EL (cell line): Measurements from ENCODE around the gene JRKL.
"Not testable (repeated sequence)": the region's sequence is repeated elsewhere in the genome, so short reads cannot be mapped to it uniquely, and the experiment has no call there.

Source experiments
- DNase-seq: peaks from one replicate; pipeline ENCODE4 v3.0.0-alpha.2; 2016

The JRKL gene

DNA sequence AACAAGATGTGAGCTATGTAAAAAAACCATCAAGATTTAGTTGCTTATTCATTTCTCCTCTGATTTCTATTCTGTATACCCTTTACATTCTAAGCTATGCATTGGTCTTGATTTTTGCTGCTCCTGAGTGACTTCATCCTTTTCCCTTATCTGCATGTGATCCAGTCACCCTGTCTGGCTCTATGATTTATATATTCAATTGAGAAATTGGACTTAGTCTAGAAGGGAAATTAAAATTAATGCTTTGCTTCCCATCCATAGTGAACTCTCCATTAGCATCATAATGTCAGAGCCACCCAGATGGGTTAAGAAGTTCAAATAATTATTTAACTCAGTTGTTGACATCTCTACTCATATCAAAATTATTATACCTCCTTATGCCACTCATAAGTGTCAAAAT, 5.0 kb downstream of the JRKL start:
- DNase-seq: no peak

DNA sequence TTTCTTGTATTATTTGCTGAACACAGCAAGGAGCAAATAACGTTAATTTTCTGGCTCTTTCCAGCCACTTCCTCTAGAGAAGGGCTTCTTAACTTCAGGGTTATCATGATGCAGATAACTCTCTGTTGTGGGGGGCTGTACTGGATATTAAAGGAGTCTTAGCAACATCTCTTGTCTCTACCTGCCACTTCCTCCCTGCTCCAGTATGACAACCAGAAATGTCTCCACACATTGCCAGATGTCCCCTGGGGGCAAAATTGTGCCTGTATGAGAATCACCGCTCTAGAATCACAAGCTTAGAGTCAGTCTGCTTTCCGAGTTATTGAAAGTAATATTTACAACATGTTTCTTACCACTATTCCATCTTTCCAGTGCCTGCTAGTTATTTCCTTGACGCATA, 6.8 kb downstream of the JRKL start:
- DNase-seq: no peak

DNA sequence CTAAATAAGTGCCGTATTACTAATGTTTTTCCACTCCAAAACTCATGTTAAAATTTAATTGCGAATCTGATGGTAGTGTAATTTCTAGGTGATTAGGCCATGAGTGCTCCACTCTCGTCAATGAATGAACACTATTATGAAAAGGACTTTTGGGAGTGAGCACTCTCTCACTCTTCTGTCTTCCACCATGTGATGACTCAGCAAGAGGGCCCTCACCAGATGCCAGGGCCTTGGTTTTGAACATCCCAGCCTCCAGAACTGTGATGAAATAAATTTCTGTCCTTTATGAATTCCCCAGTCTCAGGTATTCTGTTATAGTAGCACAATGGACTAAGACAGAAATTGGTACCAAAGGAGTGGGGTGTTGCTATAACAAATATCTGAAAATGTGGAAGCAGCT, 8.1 kb downstream of the JRKL start:
- no peak for DNase-seq

DNA sequence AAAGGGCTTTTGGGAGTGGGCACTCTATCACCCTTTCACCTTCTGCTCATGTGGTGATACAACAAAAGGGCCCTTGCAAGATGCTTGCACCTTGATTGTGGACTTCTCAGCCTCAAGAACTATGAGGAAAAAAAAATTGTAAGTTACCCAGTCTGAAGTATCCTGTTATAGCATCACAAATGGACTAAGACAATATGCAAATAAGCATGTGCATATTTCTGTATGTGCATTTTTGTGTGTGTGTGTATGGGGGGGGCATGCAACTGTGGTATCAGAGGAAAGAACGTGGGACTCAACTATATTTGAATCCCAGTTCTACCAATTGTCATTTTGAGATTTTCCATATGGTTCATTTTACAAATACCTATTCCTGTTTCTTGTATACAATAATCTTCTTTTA, 10.9 kb downstream of the JRKL start:
- no peak for DNase-seq

DNA sequence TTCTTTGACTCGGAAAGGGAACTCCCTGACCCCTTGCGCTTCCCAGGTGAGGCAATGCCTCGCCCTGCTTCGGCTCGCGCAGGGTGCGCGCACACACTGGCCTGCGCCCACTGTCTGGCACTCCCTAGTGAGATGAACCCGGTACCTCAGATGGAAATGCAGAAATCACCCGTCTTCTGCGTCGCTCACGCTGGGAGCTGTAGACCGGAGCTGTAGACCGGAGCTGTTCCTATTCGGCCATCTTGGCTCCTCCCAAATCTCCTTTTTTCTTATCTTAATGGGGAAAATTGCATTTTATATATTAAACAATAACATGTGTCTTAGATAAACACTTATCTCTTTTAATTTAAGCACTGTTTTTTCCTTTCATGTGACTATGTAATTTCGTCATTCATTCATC, 21.6 kb downstream of the JRKL start:
- DNase-seq: not testable (repeated sequence)

DNA sequence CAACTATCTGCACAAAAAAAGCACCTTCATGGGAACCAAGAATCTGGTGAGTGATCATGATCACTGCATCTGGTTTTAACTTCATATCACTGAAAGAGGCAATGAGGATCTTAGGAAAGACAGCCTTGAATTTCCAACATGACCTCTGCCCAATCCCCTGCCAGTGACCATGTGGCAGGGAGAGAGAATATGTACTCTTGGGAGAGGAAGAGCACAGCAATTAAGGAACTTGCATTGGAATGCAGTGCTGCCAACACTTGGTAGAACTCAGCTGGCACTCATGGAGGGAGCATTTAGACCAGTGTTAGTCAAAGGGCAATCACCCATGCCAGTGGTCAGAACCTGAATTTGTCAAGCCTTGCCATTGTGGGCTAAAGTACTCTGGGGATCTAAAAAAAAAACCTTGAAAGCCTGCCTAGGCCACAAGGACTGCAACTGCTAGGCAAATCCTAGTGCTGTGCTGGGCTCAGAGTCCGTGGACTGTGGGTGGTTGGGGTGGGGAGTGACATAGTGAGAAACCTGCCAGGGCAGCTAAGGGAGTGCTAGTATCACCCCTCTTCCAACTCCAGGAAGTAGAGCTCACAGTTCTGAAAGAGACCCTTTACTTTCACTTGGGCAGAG, 23.1 kb downstream of the JRKL start:
- no peak for DNase-seq

DNA sequence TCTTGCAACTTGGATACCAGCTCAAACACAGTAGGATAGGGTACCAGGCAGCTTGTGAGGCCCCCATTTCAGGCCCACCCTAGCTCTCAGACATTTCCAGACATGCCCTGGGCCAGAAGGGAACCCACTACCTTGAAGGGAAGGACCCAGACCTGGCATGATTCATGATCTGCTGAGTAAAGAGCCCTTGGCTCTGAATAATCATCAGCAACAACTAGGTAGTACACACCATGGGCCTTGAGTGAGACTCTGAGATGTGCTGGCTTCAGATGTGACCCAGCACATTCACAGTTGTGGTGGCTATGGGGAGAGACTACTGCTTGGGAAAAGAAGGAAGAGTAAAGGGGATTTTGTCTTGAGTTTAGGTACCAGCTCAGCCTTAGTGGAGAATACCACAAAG, 23.6 kb downstream of the JRKL start:
- no peak for DNase-seq

DNA sequence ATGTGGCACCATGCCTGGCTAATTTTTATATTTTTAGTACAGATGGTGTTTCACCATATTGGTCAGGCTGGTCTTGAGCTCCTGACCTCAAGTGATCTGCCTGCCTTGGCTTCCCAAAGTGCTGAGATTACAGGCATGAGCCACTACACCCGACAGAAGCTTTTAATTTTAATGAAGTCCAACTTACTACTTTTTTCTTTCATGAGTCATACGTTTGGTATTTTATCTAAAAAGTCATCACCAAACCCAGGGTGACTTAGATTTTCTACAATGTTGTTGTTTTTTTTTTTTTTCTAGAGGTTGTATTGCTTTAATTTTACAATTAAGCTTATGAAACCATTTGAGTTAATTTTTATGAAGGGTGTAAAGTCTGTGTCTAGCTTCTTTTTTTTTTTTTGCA, 34.9 kb downstream of the JRKL start:
- peak; percentile 55 for DNase-seq

DNA sequence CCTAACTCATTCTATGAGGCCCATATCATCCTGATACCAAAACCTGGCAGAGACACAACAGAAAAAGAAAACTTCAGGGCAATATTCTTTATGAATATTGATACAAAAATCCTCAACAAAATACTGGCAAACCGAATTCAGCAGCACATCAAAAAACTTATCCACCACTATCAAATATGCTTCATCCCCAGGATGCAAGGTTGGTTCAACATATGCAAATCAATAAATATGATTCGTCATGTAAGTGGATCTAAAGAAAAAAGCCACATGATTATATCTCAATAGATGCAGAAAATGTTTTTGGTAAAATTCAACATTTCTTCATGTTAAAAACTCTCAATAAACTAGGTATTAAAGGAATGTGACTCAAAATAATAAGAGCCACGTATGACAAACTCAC, 40.9 kb downstream of the JRKL start:
- no peak for DNase-seq

DNA sequence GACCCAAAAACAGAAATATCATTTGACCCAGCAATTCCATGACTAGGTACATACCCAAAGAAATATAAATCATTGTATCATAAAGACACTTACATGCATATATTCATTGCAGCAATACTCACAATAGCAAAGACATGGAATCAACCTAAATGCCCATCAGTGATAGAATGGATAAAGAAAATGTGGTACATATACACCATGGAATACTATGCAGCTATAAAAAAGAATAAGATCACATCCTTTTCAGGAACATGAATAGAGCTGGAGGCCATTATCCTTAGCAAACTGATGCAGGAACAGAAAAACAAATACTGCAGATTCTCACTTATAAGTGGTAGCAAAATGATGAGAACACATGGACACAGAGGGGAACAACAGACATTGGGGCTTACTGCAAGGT, 42.8 kb downstream of the JRKL start:
- DNase-seq: not testable (repeated sequence)
